GM23338 (cell line): ENCODE data around the gene GBP2. TPM values are rescaled to one million over a fixed set of nuclear protein-coding genes. Genes with fewer than 3 reads are reported as not detected.

Experiments
- CREB1 ChIP-seq: fragments of 250-450 bp; sonication (Bioruptor Pico); IDR thresholded peaks from 2 replicates; pipeline ENCODE4 v1.5.0; 2020; ENCODE audit warnings: low read depth, mild to moderate bottlenecking, moderate library complexity
- EZH2 ChIP-seq: fragments of 200-600 bp; sonication (generic); IDR thresholded peaks from one replicate; pipeline ENCODE4 v1.8.0; 2017; ENCODE audit warnings: antibody characterized with exemption, mild to moderate bottlenecking, low read depth; ENCODE audit not compliant: unreplicated experiment
- EZH2phosphoT487 ChIP-seq: fragments of 200-600 bp; sonication (generic); IDR thresholded peaks from one replicate; pipeline ENCODE4 v1.8.1; 2018; ENCODE audit warnings: antibody characterized with exemption; ENCODE audit not compliant: unreplicated experiment
- ZNF462 ChIP-seq: fragments of 250-450 bp; sonication (Bioruptor Pico); IDR thresholded peaks from 2 replicates; pipeline ENCODE4 v1.5.0; 2020; ENCODE audit warnings: mild to moderate bottlenecking, moderate library complexity
- polyA plus RNA-seq: library from polyadenylated mRNA; unstranded; fragments of >200 nt; fragmentation: Nextera tagmentation; extraction: Ambion mirVana; gene quantifications from 2 replicates; pipeline ENCODE4 v1.2.1, GENCODE V29; 2016
- total RNA-seq: library from RNA; depleted of rRNA; stranded (reverse); fragments of >200 nt; shearing (Covaris generic); gene quantifications from 2 replicates; pipeline ENCODE4 v1.2.3, GENCODE V29; 2014
- TF ChIP-seq, protein P1 (sequence below): IDR thresholded peaks from one replicate; pipeline ENCODE4 v1.6.1; 2018; ENCODE audit warnings: antibody characterized with exemption; ENCODE audit not compliant: unreplicated experiment

GBP2 gene
- total and polyA plus RNA-seq, 2 experiments from 2014 or later: not detected

DNA sequence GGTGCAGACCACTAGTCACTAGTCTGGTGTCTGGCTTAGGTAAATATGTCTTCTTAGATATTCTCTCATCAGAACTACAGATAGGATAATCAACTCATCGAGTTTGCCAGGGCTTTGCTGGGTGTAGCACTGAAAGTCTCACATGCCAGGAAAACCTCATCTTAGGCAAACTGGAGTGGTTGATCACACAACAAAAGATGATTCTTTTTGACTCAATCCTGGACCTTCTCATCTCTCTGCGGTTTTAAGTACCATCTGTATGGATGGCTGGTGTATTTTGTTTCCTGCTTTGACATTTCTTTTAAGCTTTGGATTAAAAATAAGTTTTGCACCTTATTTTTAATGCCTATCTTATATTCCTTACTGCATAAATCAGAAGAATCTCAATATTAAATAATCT, 11.3 kb downstream of the GBP2 start (continued):
- TF ChIP-seq ZNF462 (no peak), CREB1 (no peak), EZH2 (no peak), EZH2phosphoT487 (no peak)
- TF ChIP-seq, protein P1, sequence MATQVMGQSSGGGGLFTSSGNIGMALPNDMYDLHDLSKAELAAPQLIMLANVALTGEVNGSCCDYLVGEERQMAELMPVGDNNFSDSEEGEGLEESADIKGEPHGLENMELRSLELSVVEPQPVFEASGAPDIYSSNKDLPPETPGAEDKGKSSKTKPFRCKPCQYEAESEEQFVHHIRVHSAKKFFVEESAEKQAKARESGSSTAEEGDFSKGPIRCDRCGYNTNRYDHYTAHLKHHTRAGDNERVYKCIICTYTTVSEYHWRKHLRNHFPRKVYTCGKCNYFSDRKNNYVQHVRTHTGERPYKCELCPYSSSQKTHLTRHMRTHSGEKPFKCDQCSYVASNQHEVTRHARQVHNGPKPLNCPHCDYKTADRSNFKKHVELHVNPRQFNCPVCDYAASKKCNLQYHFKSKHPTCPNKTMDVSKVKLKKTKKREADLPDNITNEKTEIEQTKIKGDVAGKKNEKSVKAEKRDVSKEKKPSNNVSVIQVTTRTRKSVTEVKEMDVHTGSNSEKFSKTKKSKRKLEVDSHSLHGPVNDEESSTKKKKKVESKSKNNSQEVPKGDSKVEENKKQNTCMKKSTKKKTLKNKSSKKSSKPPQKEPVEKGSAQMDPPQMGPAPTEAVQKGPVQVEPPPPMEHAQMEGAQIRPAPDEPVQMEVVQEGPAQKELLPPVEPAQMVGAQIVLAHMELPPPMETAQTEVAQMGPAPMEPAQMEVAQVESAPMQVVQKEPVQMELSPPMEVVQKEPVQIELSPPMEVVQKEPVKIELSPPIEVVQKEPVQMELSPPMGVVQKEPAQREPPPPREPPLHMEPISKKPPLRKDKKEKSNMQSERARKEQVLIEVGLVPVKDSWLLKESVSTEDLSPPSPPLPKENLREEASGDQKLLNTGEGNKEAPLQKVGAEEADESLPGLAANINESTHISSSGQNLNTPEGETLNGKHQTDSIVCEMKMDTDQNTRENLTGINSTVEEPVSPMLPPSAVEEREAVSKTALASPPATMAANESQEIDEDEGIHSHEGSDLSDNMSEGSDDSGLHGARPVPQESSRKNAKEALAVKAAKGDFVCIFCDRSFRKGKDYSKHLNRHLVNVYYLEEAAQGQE: no peak
